Fibroblast of lung (primary cell): ENCODE data around the gene C1QTNF4.

Source experiments
- EZH2 ChIP-seq: IDR thresholded peaks from 2 replicates; pipeline ENCODE4 v1.5.1; 2012; ENCODE audit warnings: low read length, control low read depth, mild to moderate bottlenecking; ENCODE audit errors: missing control alignments
- TF ChIP-seq, protein P1 (sequence below), 2 donors: IDR thresholded peaks in 1 of 2; conservative IDR thresholded peaks in 1 of 2; 1 replicate in 1 of 2; 2 replicates in 1 of 2; pipeline ENCODE4 v1.5.1; 2011 to 2012; ENCODE audit warnings: low read length in 2 of 2, control low read depth in 1 of 2, inconsistent platforms in 1 of 2, low read depth in 1 of 2, mild to moderate bottlenecking in 1 of 2

DNA sequence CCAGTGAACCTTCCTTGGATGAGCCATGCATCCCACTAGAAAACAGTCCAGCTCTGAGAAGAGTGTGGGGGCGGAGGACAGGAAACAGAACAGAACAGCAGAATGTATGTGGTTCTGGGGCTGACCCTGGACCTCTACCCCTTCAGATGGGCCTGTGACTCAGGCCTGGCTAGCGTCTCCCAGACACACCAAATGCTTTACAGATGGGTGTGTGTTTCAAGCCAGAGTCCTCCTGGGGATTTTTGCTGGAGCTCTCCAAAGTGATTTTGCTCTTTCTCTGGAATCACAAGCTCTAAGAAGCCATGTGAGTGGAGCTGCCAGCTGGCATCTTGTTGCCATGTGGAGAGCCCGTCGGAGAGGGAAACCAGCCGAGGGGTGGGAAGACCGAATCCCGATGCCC is 13.2 kb upstream of the C1QTNF4 start:
- TF ChIP-seq, protein P1, sequence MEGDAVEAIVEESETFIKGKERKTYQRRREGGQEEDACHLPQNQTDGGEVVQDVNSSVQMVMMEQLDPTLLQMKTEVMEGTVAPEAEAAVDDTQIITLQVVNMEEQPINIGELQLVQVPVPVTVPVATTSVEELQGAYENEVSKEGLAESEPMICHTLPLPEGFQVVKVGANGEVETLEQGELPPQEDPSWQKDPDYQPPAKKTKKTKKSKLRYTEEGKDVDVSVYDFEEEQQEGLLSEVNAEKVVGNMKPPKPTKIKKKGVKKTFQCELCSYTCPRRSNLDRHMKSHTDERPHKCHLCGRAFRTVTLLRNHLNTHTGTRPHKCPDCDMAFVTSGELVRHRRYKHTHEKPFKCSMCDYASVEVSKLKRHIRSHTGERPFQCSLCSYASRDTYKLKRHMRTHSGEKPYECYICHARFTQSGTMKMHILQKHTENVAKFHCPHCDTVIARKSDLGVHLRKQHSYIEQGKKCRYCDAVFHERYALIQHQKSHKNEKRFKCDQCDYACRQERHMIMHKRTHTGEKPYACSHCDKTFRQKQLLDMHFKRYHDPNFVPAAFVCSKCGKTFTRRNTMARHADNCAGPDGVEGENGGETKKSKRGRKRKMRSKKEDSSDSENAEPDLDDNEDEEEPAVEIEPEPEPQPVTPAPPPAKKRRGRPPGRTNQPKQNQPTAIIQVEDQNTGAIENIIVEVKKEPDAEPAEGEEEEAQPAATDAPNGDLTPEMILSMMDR (conservative IDR thresholded peaks at IDR 0.05 in 1 of 2, IDR thresholded peaks at IDR 0.05 in 1 of 2; ENCODE audit: low read depth in 1 of 2, low read length in 2 of 2), result no peak
- TF ChIP-seq EZH2, result no peak
